Measurements from ENCODE around the gene PACSIN2.

DNA sequence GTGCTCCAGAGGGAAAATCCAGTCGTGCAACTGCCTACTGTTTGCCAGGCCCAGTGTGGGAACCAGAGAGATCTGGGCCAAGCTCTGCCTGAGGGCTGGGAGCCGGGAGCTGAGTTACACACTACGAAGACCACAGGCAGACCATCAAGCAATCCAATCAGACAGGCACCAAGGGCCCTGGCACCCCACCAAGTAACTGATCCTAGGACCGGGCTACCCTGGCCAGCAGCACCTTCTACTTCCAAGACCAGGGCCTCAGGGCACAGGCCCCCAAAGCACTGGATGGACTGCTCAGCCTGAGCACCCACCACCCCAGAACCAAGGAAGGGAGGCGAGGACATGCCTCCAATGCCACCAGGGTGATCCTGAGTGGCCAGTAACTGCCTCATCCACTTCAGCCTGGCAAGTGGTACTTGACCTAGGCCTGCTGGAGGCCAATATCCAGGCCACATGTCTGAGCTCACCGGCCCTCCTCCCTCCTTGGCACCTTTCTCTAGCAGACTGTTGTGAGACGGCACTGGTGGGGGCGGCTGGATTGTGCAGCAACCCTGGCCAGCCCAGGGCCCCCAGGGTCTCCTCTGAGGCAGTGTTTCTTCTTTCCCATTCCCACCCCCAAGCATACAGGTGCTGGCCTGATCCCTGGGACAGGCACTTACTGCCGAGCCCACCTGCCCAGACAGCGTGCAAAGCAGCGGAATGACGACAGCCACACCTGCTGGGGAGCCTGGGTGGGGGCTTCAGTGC is 137.2 kb downstream of the PACSIN2 start:
- TF ChIP-seq BHLHE40 (IDR thresholded peaks at IDR 0.05; ENCODE audit: borderline replicate concordance) (no peak), L3MBTL2 (conservative IDR thresholded peaks at IDR 0.05) (no peak)

All from HEK293T (cell line).